NT2/D1 (cell line): ENCODE results near the gene GRAP.
"Not testable (repeated sequence)": the region's sequence is repeated elsewhere in the genome, so short reads cannot be mapped to it uniquely, and the experiment has no call there.

Source experiments
- SUZ12 ChIP-seq: IDR thresholded peaks from 2 replicates; pipeline ENCODE4 v1.6.1; 2011; ENCODE audit not compliant: insufficient read length, insufficient read depth; ENCODE audit errors: extremely low read depth
- YY1 ChIP-seq: IDR thresholded peaks from 2 replicates; pipeline ENCODE4 v1.6.1; 2011; ENCODE audit not compliant: insufficient read length, insufficient read depth
- ZNF274 ChIP-seq: IDR thresholded peaks from 2 replicates; pipeline ENCODE4 v1.6.1; 2011; ENCODE audit warnings: mild to moderate bottlenecking, low read depth, low read length

DNA sequence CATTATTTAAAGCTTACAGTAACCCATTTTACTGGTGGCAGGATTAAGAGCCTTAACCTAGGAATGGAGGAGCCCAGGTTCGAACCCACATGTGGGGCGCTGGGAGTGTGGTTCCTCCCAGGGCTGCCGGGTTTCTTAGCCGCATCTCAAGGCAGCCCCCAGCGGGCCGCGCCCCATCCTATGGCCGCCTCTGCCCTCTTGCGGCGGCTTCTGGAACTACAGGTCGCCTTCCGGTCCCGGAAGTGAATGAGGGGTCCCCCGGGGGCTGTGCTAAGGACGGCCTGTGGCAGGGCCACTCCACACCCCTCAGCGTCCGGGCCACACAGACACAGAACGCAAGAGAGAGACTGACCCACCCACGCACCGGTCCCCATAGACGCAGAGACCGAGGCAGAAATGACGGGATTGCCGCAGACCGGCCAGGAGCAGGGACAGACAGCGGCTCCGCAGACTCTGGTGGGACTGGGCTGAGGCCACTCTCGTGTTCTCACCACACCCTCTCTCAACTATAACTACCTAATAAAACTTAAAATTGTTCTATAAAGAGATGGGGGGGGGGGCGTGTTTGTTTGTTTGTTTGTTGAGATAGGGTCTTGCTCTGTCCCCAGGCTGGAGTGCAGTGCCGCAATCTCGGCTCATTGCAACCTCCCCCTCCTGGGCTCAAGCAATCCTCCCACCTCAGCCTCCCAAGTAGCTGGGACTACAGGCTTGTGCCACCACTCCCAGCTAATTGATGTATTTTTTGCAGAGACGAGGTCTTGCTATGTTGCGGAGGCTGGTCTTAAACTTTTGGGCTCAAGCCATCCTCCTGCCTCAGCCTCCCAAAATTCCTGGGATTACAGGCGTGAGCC is 23.8 kb upstream of the GRAP start:
- not testable (repeated sequence) for TF ChIP-seq ZNF274, YY1, SUZ12
